SW480 (cell line): ENCODE measurements around the gene GRM4.

ENCODE experiments used
- DNase-seq: peaks from one replicate; pipeline ENCODE4 v3.0.0-alpha.2; 2016; ENCODE audit warnings: low spot score

The GRM4 gene

GRCh38 chr6:34106900-34107299, 39.0 kb downstream of the GRM4 start:
- no peak for DNase-seq

GRCh38 chr6:34106421-34106820, 39.5 kb downstream of the GRM4 start:
- no peak for DNase-seq

- no peak for DNase-seq
Measured at GRCh38 chr6:34104628-34105027, 41.3 kb downstream of the GRM4 start.

GRCh38 chr6:34104186-34104585, 41.7 kb downstream of the GRM4 start:
- no peak for DNase-seq

- no peak for DNase-seq
Measured at GRCh38 chr6:34103321-34103720, 42.6 kb downstream of the GRM4 start.

GRCh38 chr6:34102696-34103095, 43.2 kb downstream of the GRM4 start:
- no peak for DNase-seq

GRCh38 chr6:34102099-34102656, 43.7 kb downstream of the GRM4 start:
- no peak for DNase-seq

GRCh38 chr6:34100788-34101187, 45.1 kb downstream of the GRM4 start:
- no peak for DNase-seq

GRCh38 chr6:34099878-34100277, 46.0 kb downstream of the GRM4 start:
- no peak for DNase-seq

- DNase-seq, result no peak
Measured at GRCh38 chr6:34098045-34098936, 47.6 kb downstream of the GRM4 start.

GRCh38 chr6:34096814-34097213, 49.1 kb downstream of the GRM4 start:
- no peak for DNase-seq

- no peak for DNase-seq
Measured at GRCh38 chr6:34096193-34096592, 49.7 kb downstream of the GRM4 start.

- DNase-seq, result no peak
Measured at GRCh38 chr6:34095741-34096140, 50.1 kb downstream of the GRM4 start.

GRCh38 chr6:34095136-34095505, 50.8 kb downstream of the GRM4 start:
- no peak for DNase-seq

GRCh38 chr6:34094474-34095135, 51.3 kb downstream of the GRM4 start:
- no peak for DNase-seq

GRCh38 chr6:34093854-34094430, 51.9 kb downstream of the GRM4 start:
- no peak for DNase-seq

GRCh38 chr6:34093206-34093605, 52.7 kb downstream of the GRM4 start:
- no peak for DNase-seq

GRCh38 chr6:34092631-34093030, 53.3 kb downstream of the GRM4 start:
- DNase-seq, result no peak

- DNase-seq, result no peak
Measured at GRCh38 chr6:34090935-34091334, 55.0 kb downstream of the GRM4 start.

GRCh38 chr6:34090529-34090928, 55.4 kb downstream of the GRM4 start:
- DNase-seq, result no peak

GRCh38 chr6:34086558-34086957, 59.3 kb downstream of the GRM4 start:
- DNase-seq, result no peak

GRCh38 chr6:34085453-34086170, 60.3 kb downstream of the GRM4 start:
- no peak for DNase-seq
